H1 (cell line): ENCODE measurements around the gene HACD2.

Source experiments
- NRF1 ChIP-seq: IDR thresholded peaks from 2 replicates; pipeline ENCODE4 v1.6.1; 2011; ENCODE audit warnings: mild to moderate bottlenecking, low read depth, low read length, improper control_type of control experiment
- POLR2A ChIP-seq, 2 experiments: IDR thresholded peaks; 1 replicate in 1 of 2; 2 replicates in 1 of 2; pipeline ENCODE4 v1.6.1; 2011; ENCODE audit warnings: low read depth in 2 of 2, low read length in 2 of 2, mild to moderate bottlenecking in 2 of 2; ENCODE audit errors: control extremely low read depth in 1 of 2

DNA sequence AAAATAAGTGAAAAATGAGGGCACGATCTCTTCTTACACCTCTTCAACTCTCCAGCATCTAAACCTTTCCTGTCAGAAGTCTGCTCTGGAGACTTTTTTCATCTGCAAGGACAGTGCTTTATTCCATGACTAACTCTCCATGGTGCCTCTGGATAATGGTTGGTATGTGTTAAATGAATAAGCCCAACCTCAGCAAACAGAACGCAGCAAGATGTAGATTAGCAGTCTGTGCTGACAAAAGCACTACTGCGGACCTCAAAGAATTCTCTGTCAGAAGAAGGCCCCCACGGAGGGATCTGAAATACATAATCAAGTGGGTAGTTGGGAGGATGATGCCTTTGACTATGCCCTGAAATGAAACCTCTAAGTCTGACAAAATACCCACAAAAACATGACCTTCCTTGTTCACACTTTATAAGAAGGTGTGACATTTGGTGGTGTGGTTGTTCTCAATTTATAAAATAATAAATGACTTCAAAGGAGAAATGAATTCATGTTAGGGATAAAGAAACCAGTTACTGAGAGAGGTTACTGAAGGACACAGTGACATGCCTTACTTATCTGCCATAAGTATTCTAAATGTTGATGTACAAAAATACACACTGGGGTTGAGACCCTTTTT, 92.8 kb downstream of the HACD2 start:
- TF ChIP-seq POLR2A (IDR thresholded peaks at IDR 0.05; ENCODE audit: control extremely low read depth in 1 of 2, low read depth in 2 of 2, low read length in 2 of 2) (no peak), NRF1 (no peak)
